B cell (primary cell): ENCODE results near the gene STX8. TPM values are rescaled to one million over a fixed set of nuclear protein-coding genes. Genes with fewer than 3 reads are reported as not detected.

Experiments used
- ATAC-seq: fragments of 200-7000 bp; cut with Tn5 transposase; one replicate; pipeline ENCODE4 v1.10.0; 2021; ENCODE audit warnings: low read depth, mild to moderate bottlenecking, moderate number of reproducible peaks, moderate library complexity
- CTCF ChIA-PET: fragments of 350-600 bp; sonication (Branson Sonifier 250); formaldehyde crosslinking; loops from one replicate; lab custom pipeline; 2021; ENCODE audit warnings: antibody characterized with exemption, inconsistent platforms; lab: Charles Lee
- POLR2A ChIA-PET: fragments of 350-600 bp; sonication (Branson Sonifier 250); formaldehyde crosslinking; loops from one replicate; lab custom pipeline; 2021; ENCODE audit warnings: antibody characterized with exemption; lab: Charles Lee
- DNase-seq: peaks from one replicate; pipeline ENCODE4 v3.0.0; 2013
- H2AFZ ChIP-seq: 2 replicates; pipeline ENCODE4 v1.6.1; 2012; ENCODE audit warnings: mild to moderate bottlenecking, low read depth, low read length; ENCODE audit not compliant: insufficient read depth, poor library complexity, severe bottlenecking
- H3K27ac ChIP-seq, 2 donors: 1 replicate in 1 of 2; 2 replicates in 1 of 2; pipeline ENCODE4 v1.5.1; 2012 to 2013; ENCODE audit warnings: low read length in 2 of 2, mild to moderate bottlenecking in 2 of 2, moderate library complexity in 1 of 2
- H3K27me3 ChIP-seq, 4 experiments: fragments of 200-600 bp in 1 of 4; sonication (generic) in 1 of 4; replicated peaks in 1 of 4; 1 replicate in 2 of 4; 2 replicates in 2 of 4; pipeline versions ENCODE4 v1.6.1 to v1.7.0; 2013 to 2016; ENCODE audit warnings: low read length in 3 of 4, mild to moderate bottlenecking in 2 of 4, mixed read lengths in 1 of 4, moderate library complexity in 1 of 4; ENCODE audit not compliant: insufficient read depth in 4 of 4, control insufficient read depth in 3 of 4; ENCODE audit errors: control extremely low read depth in 1 of 4
- H3K36me3 ChIP-seq, 2 experiments: replicated peaks in 1 of 2; 1 replicate in 1 of 2; 2 replicates in 1 of 2; pipeline versions ENCODE4 v1.6.1 to v1.7.1; 2013; ENCODE audit warnings: low read length in 1 of 2; ENCODE audit not compliant: insufficient read depth in 2 of 2, control insufficient read depth in 1 of 2; ENCODE audit errors: control extremely low read depth in 1 of 2, extremely low read depth in 1 of 2
- H3K4me1 ChIP-seq, 2 donors: fragments of 200-600 bp in 1 of 2; sonication (generic) in 1 of 2; 1 replicate in 1 of 2; 2 replicates in 1 of 2; pipeline versions ENCODE4 v1.5.1 to v1.6.1; 2013 to 2017; ENCODE audit warnings: low read length in 2 of 2; ENCODE audit not compliant: control insufficient read depth in 2 of 2, insufficient read depth in 2 of 2
- H3K4me2 ChIP-seq: replicated peaks from 2 replicates; pipeline ENCODE3; 2012; ENCODE audit warnings: mild to moderate bottlenecking, low read depth, low read length; ENCODE audit not compliant: poor library complexity, severe bottlenecking
- H3K4me3 ChIP-seq, 5 experiments: fragments of 200-600 bp in 1 of 5; sonication (generic) in 1 of 5; 1 replicate in 3 of 5; 2 replicates in 2 of 5; pipeline versions ENCODE4 v1.5.1 to v1.7.0; 2011 to 2016; ENCODE audit warnings: low read length in 4 of 5, mild to moderate bottlenecking in 4 of 5, low read depth in 2 of 5, control low read depth in 1 of 5, moderate library complexity in 1 of 5; ENCODE audit not compliant: insufficient read depth in 1 of 5; ENCODE audit errors: control extremely low read depth in 1 of 5, extremely low read depth in 1 of 5
- H3K79me2 ChIP-seq: fragments of 200-600 bp; sonication (generic); one replicate; pipeline ENCODE4 v1.6.0; 2016; ENCODE audit warnings: low read length; ENCODE audit not compliant: control insufficient read depth, insufficient read depth
- H3K9ac ChIP-seq: fragments of 200-600 bp; sonication (generic); 2 replicates; pipeline ENCODE4 v1.6.1; 2017; ENCODE audit warnings: mild to moderate bottlenecking, low read length, moderate library complexity
- H3K9me3 ChIP-seq, 3 donors: one replicate each; pipeline versions ENCODE4 v1.6.1 to v1.7.1; 2013; ENCODE audit warnings: low read length in 2 of 3; ENCODE audit not compliant: control insufficient read depth in 2 of 3, insufficient read depth in 1 of 3; ENCODE audit errors: control extremely low read depth in 1 of 3
- H4K20me1 ChIP-seq: 2 replicates; pipeline ENCODE4 v1.6.0; 2012; ENCODE audit warnings: mild to moderate bottlenecking, low read length; ENCODE audit not compliant: insufficient read depth, control insufficient read depth, poor library complexity, severe bottlenecking
- H3K27ac Mint-ChIP-seq: one replicate; pipeline ENCODE4 v1.8.0; 2021; ENCODE audit warnings: mixed read lengths
- H3K27me3 Mint-ChIP-seq: one replicate; pipeline ENCODE4 v1.8.0; 2021; ENCODE audit warnings: mixed read lengths
- H3K4me1 Mint-ChIP-seq: one replicate; pipeline ENCODE4 v1.8.0; 2021; ENCODE audit warnings: mixed read lengths
- H3K4me3 Mint-ChIP-seq: one replicate; pipeline ENCODE4 v1.8.0; 2021; ENCODE audit warnings: mixed read lengths
- H3K9me3 Mint-ChIP-seq: one replicate; pipeline ENCODE4 v1.8.0; 2022; ENCODE audit warnings: mixed read lengths; ENCODE audit not compliant: insufficient read depth
- CTCF ChIP-seq: fragments of 200-600 bp; IDR thresholded peaks from one replicate; pipeline ENCODE4 v1.8.0; 2022; ENCODE audit warnings: antibody characterized with exemption, mild to moderate bottlenecking
- EZH2 ChIP-seq: IDR thresholded peaks from 2 replicates; pipeline ENCODE4 v1.6.1; 2012; ENCODE audit warnings: borderline replicate concordance, low read depth, mild to moderate bottlenecking, moderate library complexity, low read length; ENCODE audit not compliant: insufficient read depth, poor library complexity, severe bottlenecking
- WGBS: methylation state at CpG from one replicate; pipeline ENCODE4 v1.1.5; 2013; ENCODE audit warnings: missing lambda C conversion rate; ENCODE audit not compliant: insufficient coverage; 5-methylcytosine and 5-hydroxymethylcytosine counted together
- intact Hi-C: fragments of 100-400 bp; cut with micrococcal nuclease; formaldehyde crosslinking; loops from one replicate; pipeline ENCODE4 v1.10.0; 2022
- polyA plus RNA-seq: library from polyadenylated mRNA; depleted of rRNA; stranded (reverse); fragments of >200 nt; gene quantifications from 2 replicates; pipeline ENCODE4 v1.2.3, GENCODE V29; 2012
- total RNA-seq, 2 donors: library from RNA; stranded (reverse); fragments of 120-200 nt in 1 of 2; gene quantifications; 1 replicate in 1 of 2; 2 replicates in 1 of 2; pipeline versions ENCODE4 v1.2.3 to v1.2.4, GENCODE V29; 2013 to 2022

The STX8 gene
- total and polyA plus RNA-seq, 2 donors (not counting 1 experiment from before 2014, with no cell fraction given): 35.8 to 61.5 TPM

GRCh38 chr17:9473711-9474110, 101.9 kb downstream of the STX8 start:
- CTCF ChIA-PET: no interaction called here

GRCh38 chr17:9472541-9472940, 103.1 kb downstream of the STX8 start:
- no peak overlapping the region for H3K4me3 ChIP-seq
- H3K4me1 ChIP-seq: peaks cover 6 to 7% of the 10 kb centered on the region in 2 donors
- no peak for DNase-seq
- H3K27me3 ChIP-seq: no peaks in the 10 kb centered on the region
- no peaks in the 10 kb centered on the region for H3K9me3 Mint-ChIP-seq
- ChIA-PET POLR2A (no interaction called here), CTCF (interaction anchor here (0.7 kb wide), 1 partner anchor 131 kb away, joined by 3 read pairs; no protein-coding TSS in a partner anchor)
- H3K4me1 Mint-ChIP-seq: peaks cover 10% of the 10 kb centered on the region
- H3K27ac ChIP-seq: no peak overlapping the region
- no peak for TF ChIP-seq CTCF
- no peak for TF ChIP-seq EZH2
- H4K20me1 ChIP-seq: no peaks in the 10 kb centered on the region
- no peaks in the 10 kb centered on the region for H3K27me3 Mint-ChIP-seq
- no peaks in the 10 kb centered on the region for H3K79me2 ChIP-seq
- WGBS: 97% methylated on average over 3 of the region's 3 CpGs
- ATAC-seq: no peak
- no peak overlapping the region for H2AFZ ChIP-seq
- no peak overlapping the region for H3K9ac ChIP-seq
- H3K4me2 ChIP-seq: no peak overlapping the region
- intact Hi-C loops: no loop called here
- peaks cover 0 to 4% of the 10 kb centered on the region in 2 experiments for H3K36me3 ChIP-seq
- no peak overlapping the region for H3K4me3 Mint-ChIP-seq
- no peaks in the 10 kb centered on the region for H3K9me3 ChIP-seq
- H3K27ac Mint-ChIP-seq: no peak overlapping the region

More at GRCh38 chr17:9473711-9474110, 101.9 kb downstream of the STX8 start:
- DNase-seq: no peak
- Mint-ChIP-seq H3K9me3 (no peaks in the 10 kb centered on the region), H3K4me1 (peaks cover 10% of the 10 kb centered on the region), H3K27me3 (no peaks in the 10 kb centered on the region), H3K27ac (no peak overlapping the region), H3K4me3 (no peak overlapping the region)
- peaks cover 6 to 7% of the 10 kb centered on the region in 2 donors for H3K4me1 ChIP-seq
- H3K27me3 ChIP-seq: no peaks in the 10 kb centered on the region
- H3K27ac ChIP-seq: no peak overlapping the region
- no peak overlapping the region for H3K4me2 ChIP-seq
- no peak overlapping the region for H2AFZ ChIP-seq
- H3K9me3 ChIP-seq: no peaks in the 10 kb centered on the region
- POLR2A ChIA-PET: no interaction called here
- intact Hi-C loops: no loop called here
- no peak overlapping the region for H3K4me3 ChIP-seq
- WGBS: 100% methylated on average over 2 of the region's 4 CpGs
- no peaks in the 10 kb centered on the region for H3K79me2 ChIP-seq
- no peaks in the 10 kb centered on the region for H4K20me1 ChIP-seq
- H3K36me3 ChIP-seq: peaks cover 0 to 4% of the 10 kb centered on the region in 2 experiments
- TF ChIP-seq CTCF (no peak), EZH2 (no peak)
- no peak overlapping the region for H3K9ac ChIP-seq
- no peak for ATAC-seq
